Fibroblast of skin of abdomen (primary cell): ENCODE results near the gene CXXC5.

ENCODE experiments used
- DNase-seq: peaks from one replicate; pipeline ENCODE4 v3.0.0-alpha.2; 2013

Gene CXXC5

GRCh38 chr5:139682016-139682975 lies 34.1 kb downstream of the CXXC5 start:
- DNase-seq: no peak

DNA sequence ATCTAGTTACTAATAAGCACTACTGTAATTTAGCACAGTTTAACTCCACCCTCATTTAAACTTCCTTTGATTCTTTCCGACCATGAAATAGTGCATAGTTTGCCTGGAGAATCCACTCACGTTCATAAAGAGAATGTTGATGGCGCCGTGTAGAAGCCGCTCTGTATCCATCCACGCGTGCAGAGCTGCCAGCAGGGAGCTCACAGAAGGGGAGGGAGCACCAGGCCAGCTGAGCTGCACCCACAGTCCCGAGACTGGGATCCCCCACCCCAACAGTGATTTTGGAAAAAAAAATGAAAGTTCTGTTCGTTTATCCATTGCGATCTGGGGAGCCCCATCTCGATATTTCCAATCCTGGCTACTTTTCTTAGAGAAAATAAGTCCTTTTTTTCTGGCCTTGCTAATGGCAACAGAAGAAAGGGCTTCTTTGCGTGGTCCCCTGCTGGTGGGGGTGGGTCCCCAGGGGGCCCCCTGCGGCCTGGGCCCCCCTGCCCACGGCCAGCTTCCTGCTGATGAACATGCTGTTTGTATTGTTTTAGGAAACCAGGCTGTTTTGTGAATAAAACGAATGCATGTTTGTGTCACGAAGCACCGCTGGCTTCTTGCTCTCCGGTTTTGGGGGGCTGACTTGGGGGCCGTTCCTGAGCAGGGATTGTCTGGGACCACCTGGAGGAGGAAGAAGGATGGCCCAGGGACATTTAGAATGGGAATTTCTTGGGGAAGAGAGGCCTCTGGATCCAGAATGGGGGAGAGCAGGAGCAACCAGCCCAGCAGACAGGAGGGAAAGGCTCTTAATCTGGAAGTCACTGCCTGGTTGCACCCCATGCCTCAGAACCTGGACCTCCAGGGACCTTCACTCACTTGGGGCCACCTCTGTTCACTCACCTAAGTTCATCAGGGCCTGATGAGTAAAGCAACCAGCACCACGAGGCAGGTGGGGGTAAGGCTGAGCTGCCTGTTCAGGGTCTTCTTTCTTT lies 35.4 kb downstream of the CXXC5 start:
- DNase-seq: no peak

- no peak for DNase-seq
Observed at GRCh38 chr5:139684350-139684880, 36.3 kb downstream of the CXXC5 start.

DNA sequence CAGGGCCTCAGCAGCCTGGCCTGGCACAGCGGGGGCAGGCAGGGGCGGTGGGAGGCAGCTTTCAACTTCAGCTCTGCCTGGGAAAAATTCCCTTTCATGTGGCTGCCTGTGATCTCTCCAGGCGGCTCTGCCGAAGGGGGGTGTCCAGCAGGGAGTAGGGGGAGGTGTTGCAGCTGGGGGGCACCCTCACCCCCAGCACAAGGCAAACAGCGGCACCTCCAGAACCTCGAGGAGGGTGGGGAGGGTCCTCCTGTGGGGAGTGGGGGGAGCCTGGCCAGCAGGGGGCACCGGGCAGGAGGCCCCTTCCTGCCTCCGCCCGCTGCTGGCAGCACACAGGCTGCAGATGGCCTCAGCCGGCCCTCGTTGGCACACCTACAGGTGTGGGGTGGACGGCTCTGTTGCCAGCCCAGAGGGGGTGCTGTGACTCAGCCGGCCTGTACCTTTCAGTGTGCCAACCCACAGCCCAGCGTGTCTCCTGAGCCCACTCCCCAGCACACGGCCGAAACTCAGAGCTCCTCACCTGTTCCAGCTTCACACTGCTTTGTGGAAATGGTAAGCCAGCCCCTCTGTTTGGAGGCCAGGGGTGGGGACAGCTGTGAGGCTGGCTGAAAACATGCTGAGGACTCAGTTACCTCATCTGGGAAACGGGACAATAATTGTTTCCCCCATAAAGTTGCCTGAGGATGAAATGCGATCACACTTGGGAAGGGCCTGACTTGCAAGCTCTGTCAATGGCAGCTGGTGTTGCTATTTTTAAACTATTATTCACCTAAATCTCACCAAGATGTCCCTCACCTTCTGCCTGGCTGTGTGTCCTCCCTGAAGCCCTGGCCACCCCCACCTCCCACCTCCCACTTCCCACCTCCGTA lies 37.0 kb downstream of the CXXC5 start:
- DNase-seq: no peak

- no peak for DNase-seq
Observed at GRCh38 chr5:139685886-139686285, 37.7 kb downstream of the CXXC5 start.

- DNase-seq: no peak
Observed at GRCh38 chr5:139686356-139686705, 38.2 kb downstream of the CXXC5 start.

- no peak for DNase-seq
Observed at GRCh38 chr5:139686706-139687441, 38.7 kb downstream of the CXXC5 start.

DNA sequence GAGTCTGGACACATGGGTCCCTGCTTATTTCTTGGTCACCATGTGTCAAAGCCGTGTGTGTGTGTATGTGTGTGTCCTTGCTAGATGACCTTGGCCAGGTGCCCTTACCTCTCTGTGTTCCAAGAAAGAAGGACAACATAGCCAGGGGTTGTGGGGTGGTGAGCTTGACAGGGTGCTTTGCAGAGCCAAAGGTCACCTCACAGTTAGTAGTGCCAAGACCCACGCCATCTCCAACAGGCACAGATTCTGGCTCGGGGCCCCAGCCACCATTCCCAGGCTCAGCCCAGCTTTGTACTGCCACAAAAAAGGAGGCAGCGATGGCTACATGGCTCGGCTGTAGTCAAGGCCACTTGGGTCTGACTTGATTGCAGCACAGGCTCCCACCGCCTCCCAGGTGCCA lies 39.5 kb downstream of the CXXC5 start:
- DNase-seq: no peak

DNA sequence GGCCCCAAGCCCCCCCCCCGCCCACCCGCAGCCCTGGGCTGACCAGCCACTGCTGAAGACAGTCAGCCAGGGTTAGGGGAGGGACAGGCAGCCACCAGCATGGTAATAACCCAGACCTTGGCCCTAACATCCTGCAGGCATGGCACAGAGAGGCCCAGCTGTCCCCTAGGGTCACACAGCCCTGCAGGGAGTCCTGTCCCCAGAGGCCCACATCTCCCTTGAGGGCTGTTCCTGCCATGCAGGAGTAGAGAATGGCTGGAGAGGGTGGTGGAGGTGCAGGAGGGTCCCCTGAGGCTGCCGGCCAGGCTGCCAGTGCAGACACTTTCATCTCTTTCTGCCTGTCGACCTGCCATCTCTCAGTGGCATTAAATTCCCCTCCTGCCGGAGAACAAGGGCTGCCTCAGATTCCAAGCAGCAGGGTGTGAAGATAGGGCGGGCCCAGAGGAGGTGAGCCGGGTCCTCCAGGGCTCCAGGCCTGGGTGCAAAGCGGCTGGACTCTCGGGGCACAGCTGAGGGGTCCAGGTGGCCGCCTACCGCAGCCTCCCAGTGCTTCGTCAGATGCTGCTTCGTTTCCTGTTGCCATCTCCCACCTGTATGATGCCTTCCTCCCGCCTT lies 40.0 kb downstream of the CXXC5 start:
- DNase-seq: no peak

DNA sequence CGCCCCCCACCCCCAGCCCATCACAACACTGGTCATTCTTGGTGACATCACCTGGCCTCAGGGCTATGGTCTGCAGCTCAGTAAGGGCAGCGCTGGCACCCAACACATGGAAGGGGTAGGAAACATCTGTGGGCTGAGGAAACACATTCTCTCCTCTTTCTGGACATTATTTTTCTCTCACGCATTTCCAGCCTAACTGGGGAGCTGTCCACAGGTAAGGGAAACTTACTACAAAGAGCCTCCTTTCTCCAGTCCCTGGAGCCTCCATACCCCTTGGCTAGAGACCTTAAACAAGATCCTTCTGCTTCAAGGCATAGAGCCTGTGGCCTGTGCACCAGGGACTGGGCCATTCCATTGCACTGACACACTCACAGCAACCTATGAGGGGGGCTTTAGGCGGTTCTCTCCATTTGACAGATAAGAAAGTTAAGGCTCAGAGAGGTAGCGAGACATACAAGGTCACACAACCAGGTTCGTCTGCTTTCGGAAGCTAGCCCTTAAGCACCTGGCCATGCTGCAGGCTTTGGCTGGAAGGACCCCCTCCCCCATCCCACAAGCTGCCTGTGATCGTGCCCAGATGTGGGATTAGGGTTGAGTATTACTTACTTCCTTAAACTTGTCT lies 40.7 kb downstream of the CXXC5 start:
- peak; percentile 49 for DNase-seq

- no peak for DNase-seq
Observed at GRCh38 chr5:139689631-139690063, 41.5 kb downstream of the CXXC5 start.

GRCh38 chr5:139690064-139690802 lies 42.1 kb downstream of the CXXC5 start:
- peak; percentile 79 for DNase-seq

GRCh38 chr5:139690803-139691629 lies 42.9 kb downstream of the CXXC5 start:
- no peak for DNase-seq

DNA sequence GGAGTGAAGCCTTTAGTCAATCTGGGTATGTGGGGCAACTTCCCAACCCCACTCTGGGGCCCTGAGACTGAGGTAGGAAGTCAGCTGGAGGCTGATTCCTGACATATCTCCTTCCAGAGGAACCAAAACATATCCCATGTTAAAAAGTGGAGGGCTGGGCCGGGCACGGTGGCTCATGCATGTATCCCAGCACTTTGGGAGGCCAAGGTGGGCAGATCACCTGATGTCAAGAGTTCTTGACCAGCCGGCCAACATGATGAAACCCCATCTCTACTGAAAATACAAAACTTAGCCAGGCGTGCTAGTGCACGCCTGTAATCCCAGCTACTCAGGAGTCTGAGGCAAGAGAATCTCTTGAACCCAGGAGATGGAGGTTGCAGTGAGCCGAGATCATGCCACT lies 44.0 kb downstream of the CXXC5 start:
- DNase-seq: no peak

- no peak for DNase-seq
Observed at GRCh38 chr5:139692679-139693308, 44.6 kb downstream of the CXXC5 start.

DNA sequence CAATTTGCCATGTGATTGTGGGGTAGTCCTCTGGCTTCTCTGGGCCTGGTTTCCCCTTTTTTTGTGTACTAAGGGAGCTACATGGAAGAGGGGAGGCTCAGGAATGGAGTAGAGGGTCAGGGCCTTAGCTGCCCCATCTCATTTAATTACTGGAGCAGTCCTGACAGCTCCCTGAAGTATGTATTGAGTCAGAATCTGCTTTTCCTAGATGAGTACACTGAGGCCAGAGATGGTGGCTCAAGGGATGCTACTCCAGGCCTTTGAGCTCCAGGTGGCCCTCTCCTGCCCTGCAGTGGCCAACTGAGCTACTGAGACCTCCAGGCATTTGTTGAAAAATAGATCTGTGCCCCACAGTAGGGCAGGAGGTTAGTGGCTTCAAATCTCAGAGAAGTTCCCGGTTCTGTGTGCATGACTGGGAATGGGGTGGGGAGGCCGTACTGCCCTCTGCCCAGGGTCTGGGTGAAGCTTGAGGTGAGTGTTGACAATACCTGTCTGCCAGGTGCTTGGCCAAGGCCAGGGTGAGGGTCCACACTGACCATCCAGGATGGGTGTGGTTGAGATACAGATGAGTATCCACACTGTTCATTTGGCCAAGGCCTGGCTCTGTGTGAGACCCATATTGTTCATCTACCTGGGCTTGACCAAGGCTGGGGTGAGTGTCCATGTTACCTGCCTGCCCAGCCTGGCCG lies 45.7 kb downstream of the CXXC5 start:
- no peak for DNase-seq

GRCh38 chr5:139694556-139695177 lies 46.5 kb downstream of the CXXC5 start:
- peak; percentile 44 for DNase-seq
